Neural cell (in vitro differentiated cells): ENCODE measurements around the gene NRBF2. TPM values are rescaled to one million over a fixed set of nuclear protein-coding genes. Genes with fewer than 3 reads are reported as not detected.

Experiments
- H2AFZ ChIP-seq: fragments of 200-600, 300-800 bp; sonication (generic), shearing (Covaris generic); 2 replicates; pipeline ENCODE4 v1.6.0; 2014; ENCODE audit warnings: low read depth, mild to moderate bottlenecking, antibody characterized with exemption, low read length, moderate library complexity
- H3F3A ChIP-seq: fragments of 200-600 bp; shearing (Covaris generic); 2 replicates; pipeline ENCODE4 v1.6.1; 2016; ENCODE audit warnings: mild to moderate bottlenecking, moderate library complexity, mixed read lengths, antibody characterized with exemption, low read length; ENCODE audit not compliant: insufficient read depth, poor library complexity, severe bottlenecking
- H3K27ac ChIP-seq: fragments of 200-600, 300-800 bp; sonication (generic), shearing (Covaris generic); 2 replicates; pipeline ENCODE4 v1.5.1; 2014; ENCODE audit warnings: mild to moderate bottlenecking, low read length, moderate library complexity
- H3K27me3 ChIP-seq: fragments of 300-800, 200-600 bp; sonication (generic), shearing (Covaris generic); 2 replicates; pipeline ENCODE4 v1.6.0; 2014; ENCODE audit warnings: mild to moderate bottlenecking, low read depth, low read length, moderate library complexity; ENCODE audit not compliant: insufficient read depth
- H3K36me3 ChIP-seq: fragments of 300-800, 200-600 bp; sonication (generic), shearing (Covaris generic); 2 replicates; pipeline ENCODE4 v1.5.1; 2014; ENCODE audit warnings: mild to moderate bottlenecking, antibody characterized with exemption, low read length, moderate library complexity; ENCODE audit not compliant: insufficient read depth
- H3K4me2 ChIP-seq: fragments of 300-800, 200-600 bp; sonication (generic), shearing (Covaris generic); 2 replicates; pipeline ENCODE4 v1.6.0; 2014; ENCODE audit warnings: mild to moderate bottlenecking, low read length
- H3K4me3 ChIP-seq: fragments of 300-800, 200-600 bp; sonication (generic), shearing (Covaris generic); 2 replicates; pipeline ENCODE4 v1.5.1; 2014; ENCODE audit warnings: mild to moderate bottlenecking, low read length, moderate library complexity
- H3K79me2 ChIP-seq: fragments of 200-600 bp; shearing (Covaris generic); replicated peaks from 2 replicates; pipeline ENCODE4 v1.6.0; 2014; ENCODE audit warnings: mild to moderate bottlenecking, low read length, moderate library complexity; ENCODE audit not compliant: insufficient read depth
- H3K9ac ChIP-seq: fragments of 300-800, 200-600 bp; sonication (generic), shearing (Covaris generic); 2 replicates; pipeline ENCODE4 v1.6.1; 2016; ENCODE audit warnings: mild to moderate bottlenecking, low read length, mixed read lengths
- H3K9me2 ChIP-seq: fragments of 200-600 bp; shearing (Covaris generic); 2 replicates; pipeline ENCODE4 v1.6.1; 2016; ENCODE audit warnings: mild to moderate bottlenecking, low read length, mixed read lengths; ENCODE audit not compliant: insufficient read depth
- H3K9me3 ChIP-seq: fragments of 200-600, 300-800 bp; sonication (generic), shearing (Covaris generic); 2 replicates; pipeline ENCODE4 v1.6.1; 2016; ENCODE audit warnings: mild to moderate bottlenecking, mixed run types, low read length, moderate library complexity, mixed read lengths
- H4K20me1 ChIP-seq: fragments of 200-600 bp; shearing (Covaris generic); 2 replicates; pipeline ENCODE4 v1.6.1; 2016; ENCODE audit warnings: mild to moderate bottlenecking, mixed run types; ENCODE audit not compliant: insufficient read depth
- CTCF ChIP-seq: fragments of 450-650 bp; IDR thresholded peaks from 2 replicates; pipeline ENCODE4 v1.5.1; 2014; ENCODE audit warnings: antibody characterized with exemption, mild to moderate bottlenecking, moderate library complexity; ENCODE audit not compliant: poor library complexity, severe bottlenecking
- EP300 ChIP-seq: fragments of 450-650 bp; conservative IDR thresholded peaks from 2 replicates; pipeline ENCODE4 v1.6.1; 2014; ENCODE audit warnings: antibody characterized with exemption, mild to moderate bottlenecking, moderate library complexity; ENCODE audit not compliant: poor library complexity, severe bottlenecking
- EZH2 ChIP-seq: fragments of 200-600, 300-800 bp; shearing (Covaris generic), sonication (generic); IDR thresholded peaks from 2 replicates; pipeline ENCODE4 v1.6.1; 2014; ENCODE audit warnings: antibody characterized with exemption, low read length, borderline replicate concordance, mild to moderate bottlenecking; ENCODE audit not compliant: insufficient read depth, poor library complexity, severe bottlenecking
- MXI1 ChIP-seq: fragments of 450-650 bp; conservative IDR thresholded peaks from 2 replicates; pipeline ENCODE4 v1.6.1; 2014; ENCODE audit warnings: antibody characterized with exemption, mild to moderate bottlenecking; ENCODE audit not compliant: poor library complexity, severe bottlenecking
- POLR2AphosphoS5 ChIP-seq: IDR thresholded peaks from 2 replicates; pipeline ENCODE4 v1.6.1; 2012
- RAD21 ChIP-seq: fragments of 450-650 bp; conservative IDR thresholded peaks from 2 replicates; pipeline ENCODE4 v1.6.1; 2014; ENCODE audit warnings: antibody characterized with exemption, mild to moderate bottlenecking, moderate library complexity
- REST ChIP-seq: IDR thresholded peaks from 2 replicates; pipeline ENCODE4 v1.6.1; 2012; ENCODE audit warnings: borderline replicate concordance
- SMC3 ChIP-seq: fragments of 450-650 bp; conservative IDR thresholded peaks from 2 replicates; pipeline ENCODE4 v1.6.1; 2014; ENCODE audit warnings: antibody characterized with exemption, mild to moderate bottlenecking, moderate library complexity; ENCODE audit not compliant: poor library complexity
- TAF1 ChIP-seq: IDR thresholded peaks from 2 replicates; pipeline ENCODE4 v1.6.1; 2012; ENCODE audit warnings: low read depth
- polyA plus RNA-seq: library from polyadenylated mRNA; depleted of rRNA; stranded (reverse); fragments of >200 nt; gene quantifications from 2 replicates; pipeline ENCODE4 v1.2.3, GENCODE V29; 2014

Gene NRBF2
- polyA plus RNA-seq, 1 donor from 2014 or later, result 32.7 TPM

- Histone ChIP-seq H3K27ac (no peak overlapping the region), H3K36me3 (peaks cover 8% of the 10 kb centered on the region)
Measured at GRCh38 chr10:63192826-63193225, 59.7 kb downstream of the NRBF2 start.

GRCh38 chr10:63197344-63198092, 64.4 kb downstream of the NRBF2 start:
- H3F3A ChIP-seq, result no peaks in the 10 kb centered on the region
- no peak overlapping the region for H3K4me2 ChIP-seq
- H3K9me2 ChIP-seq, result no peaks in the 10 kb centered on the region
- no peaks in the 10 kb centered on the region for H3K79me2 ChIP-seq
- no peaks in the 10 kb centered on the region for H4K20me1 ChIP-seq
- H2AFZ ChIP-seq, result no peak overlapping the region
- H3K9me3 ChIP-seq, result no peaks in the 10 kb centered on the region
- TF ChIP-seq SMC3 (no peak), EP300 (no peak), REST (no peak), RAD21 (no peak), EZH2 (no peak), MXI1 (no peak), POLR2AphosphoS5 (no peak), CTCF (no peak), TAF1 (no peak)
- H3K9ac ChIP-seq, result no peak overlapping the region
- H3K36me3 ChIP-seq, result peaks cover 5% of the 10 kb centered on the region
- H3K27ac ChIP-seq, result no peak overlapping the region
- H3K27me3 ChIP-seq, result no peaks in the 10 kb centered on the region
- no peak overlapping the region for H3K4me3 ChIP-seq

More at GRCh38 chr10:63192826-63193225, 59.7 kb downstream of the NRBF2 start:
- no peaks in the 10 kb centered on the region for H3F3A ChIP-seq
- no peaks in the 10 kb centered on the region for H3K9me3 ChIP-seq
- TF ChIP-seq SMC3 (no peak), EP300 (no peak), MXI1 (no peak), CTCF (no peak)
- H3K9ac ChIP-seq, result no peak overlapping the region
- H3K4me3 ChIP-seq, result no peak overlapping the region
- H3K79me2 ChIP-seq, result no peaks in the 10 kb centered on the region
- no peak overlapping the region for H2AFZ ChIP-seq
- H3K4me2 ChIP-seq, result no peak overlapping the region
- no peaks in the 10 kb centered on the region for H3K9me2 ChIP-seq
- no peaks in the 10 kb centered on the region for H4K20me1 ChIP-seq
- no peaks in the 10 kb centered on the region for H3K27me3 ChIP-seq
